ENCODE data around the gene MAPKAP1.

The MAPKAP1 gene

GRCh38 chr9:125472926-125473701, 233.9 kb downstream of the MAPKAP1 start:
- no peak for DNase-seq

GRCh38 chr9:125472562-125472925, 234.5 kb downstream of the MAPKAP1 start:
- DNase-seq = no peak

- DNase-seq = no peak
Measured at GRCh38 chr9:125470767-125471580, 236.0 kb downstream of the MAPKAP1 start.

GRCh38 chr9:125470189-125470588, 236.8 kb downstream of the MAPKAP1 start:
- no peak for DNase-seq

GRCh38 chr9:125468646-125469045, 238.4 kb downstream of the MAPKAP1 start:
- DNase-seq = no peak

GRCh38 chr9:125467116-125467740, 239.8 kb downstream of the MAPKAP1 start:
- no peak for DNase-seq

- DNase-seq = no peak
Measured at GRCh38 chr9:125466411-125466810, 240.6 kb downstream of the MAPKAP1 start.

GRCh38 chr9:125464591-125465385, 242.2 kb downstream of the MAPKAP1 start:
- no peak for DNase-seq

GRCh38 chr9:125463926-125464325, 243.1 kb downstream of the MAPKAP1 start:
- no peak for DNase-seq

GRCh38 chr9:125462861-125463291, 244.1 kb downstream of the MAPKAP1 start:
- no peak for DNase-seq

- DNase-seq = no peak
Measured at GRCh38 chr9:125461636-125462190, 245.3 kb downstream of the MAPKAP1 start.

- no peak for DNase-seq
Measured at GRCh38 chr9:125460883-125461635, 245.9 kb downstream of the MAPKAP1 start.

- DNase-seq = no peak
Measured at GRCh38 chr9:125460346-125460745, 246.7 kb downstream of the MAPKAP1 start.

GRCh38 chr9:125457357-125457756, 249.7 kb downstream of the MAPKAP1 start:
- no peak for DNase-seq

- DNase-seq = no peak
Measured at GRCh38 chr9:125455876-125456275, 251.1 kb downstream of the MAPKAP1 start.

- no peak for DNase-seq
Measured at GRCh38 chr9:125455132-125455531, 251.9 kb downstream of the MAPKAP1 start.

- DNase-seq = no peak
Measured at GRCh38 chr9:125447202-125447802, 259.7 kb downstream of the MAPKAP1 start.

- no peak for DNase-seq
Measured at GRCh38 chr9:125446561-125447094, 260.4 kb downstream of the MAPKAP1 start.

- no peak for DNase-seq
Measured at GRCh38 chr9:125444956-125445506, 262.0 kb downstream of the MAPKAP1 start.

GRCh38 chr9:125444166-125444565, 262.8 kb downstream of the MAPKAP1 start:
- no peak for DNase-seq

GRCh38 chr9:125443367-125443766, 263.6 kb downstream of the MAPKAP1 start:
- no peak for DNase-seq

Data from activated effector memory CD4-positive, alpha-beta T cell treated with anti-CD3 and anti-CD28 coated beads, Interleukin-2, amount 50 U/mL, for 16 hours (primary cell).